GM10248 (cell line): ENCODE measurements around the gene KIF26B.

Experiments used
- CTCF ChIA-PET: fragments of 300-600 bp; sonication (Branson Sonifier 250); formaldehyde crosslinking; extraction: SDS; loops from one replicate; lab custom pipeline; 2021; ENCODE audit warnings: antibody characterized with exemption; lab: Yijun Ruan, JAX
- POLR2A ChIA-PET: fragments of 350-650 bp; sonication (Branson Sonifier 250); formaldehyde crosslinking; extraction: SDS; loops from one replicate; lab custom pipeline; 2020; ENCODE audit warnings: antibody characterized with exemption; lab: Yijun Ruan, JAX
- DNase-seq: peaks from one replicate; pipeline ENCODE4 v3.0.0; 2012; ENCODE audit errors: extremely low spot score
- CTCF ChIP-seq: IDR thresholded peaks from 2 replicates; pipeline ENCODE4 v1.5.1; 2012; ENCODE audit warnings: mild to moderate bottlenecking, low read depth; ENCODE audit errors: extremely low read depth, missing control alignments, control extremely low read depth

KIF26B gene

GRCh38 chr1:245217853-245218608 lies 63.2 kb downstream of the KIF26B start:
- no peak for TF ChIP-seq CTCF
- ChIA-PET CTCF (no interaction called here), POLR2A (no interaction called here)
- no peak for DNase-seq

- ChIA-PET POLR2A (no interaction called here), CTCF (no interaction called here)
- DNase-seq = no peak
- no peak for TF ChIP-seq CTCF
Observed at GRCh38 chr1:245220381-245220985, 65.7 kb downstream of the KIF26B start.

GRCh38 chr1:245221805-245222204 lies 67.0 kb downstream of the KIF26B start:
- no peak for DNase-seq
- ChIA-PET POLR2A (no interaction called here), CTCF (no interaction called here)
- TF ChIP-seq CTCF = no peak

GRCh38 chr1:245222931-245223595 lies 68.3 kb downstream of the KIF26B start:
- ChIA-PET CTCF (no interaction called here), POLR2A (no interaction called here)
- TF ChIP-seq CTCF = no peak
- DNase-seq = no peak

- POLR2A ChIA-PET = no interaction called here
- no peak for TF ChIP-seq CTCF
- no peak for DNase-seq
- CTCF ChIA-PET = interaction anchor here (1.6 kb wide), 1 partner anchor 778 kb away, joined by 4 read pairs; no protein-coding TSS in a partner anchor
Observed at GRCh38 chr1:245225322-245226202, 70.8 kb downstream of the KIF26B start.

- no peak for DNase-seq
- POLR2A ChIA-PET = no interaction called here
- TF ChIP-seq CTCF = no peak
- CTCF ChIA-PET = interaction anchor here (1.6 kb wide), 1 partner anchor 777 kb away, joined by 4 read pairs; no protein-coding TSS in a partner anchor
Observed at GRCh38 chr1:245226203-245226499, 71.4 kb downstream of the KIF26B start.
